ENCODE data around the gene GOLPH3.

- TF ChIP-seq CTCF (conservative IDR thresholded peaks at IDR 0.05; ENCODE audit: low read length) (no peak), EZH2phosphoT487 (IDR thresholded peaks at IDR 0.05; ENCODE audit: borderline replicate concordance) (no peak)
These were observed 70.6 kb downstream of the GOLPH3 start for GRCh38 chr5:32103521-32103920.

Measured in Loucy (cell line).